ENCODE data around the gene CDH13. TPM values are rescaled to one million over a fixed set of nuclear protein-coding genes. Genes with fewer than 3 reads are reported as not detected.

CDH13 gene
- total and polyA plus RNA-seq, 2 experiments from 2014 or later = 1.2 to 1.5 TPM

- Histone ChIP-seq H3K27me3 (no peaks in the 10 kb centered on the region), H3K9me2 (replicated peaks; ENCODE audit: insufficient read depth) (no peaks in the 10 kb centered on the region), H3K4me3 (no peak overlapping the region), H3K9me3 (ENCODE audit: low read depth) (no peaks in the 10 kb centered on the region), H3K4me1 (ENCODE audit: insufficient read depth) (no peaks in the 10 kb centered on the region), H3K27ac (no peak overlapping the region), H3K36me3 (replicated peaks; ENCODE audit: insufficient read depth, low read depth) (no peaks in the 10 kb centered on the region), H3K4me2 (no peak overlapping the region), H2AFZ (no peak overlapping the region), H4K20me1 (ENCODE audit: insufficient read depth, poor library complexity, severe bottlenecking) (no peaks in the 10 kb centered on the region), H3K79me2 (no peaks in the 10 kb centered on the region)
- TF ChIP-seq CTCF (IDR thresholded peaks at IDR 0.05; ENCODE audit: poor library complexity) (no peak), EZH2 (IDR thresholded peaks at IDR 0.05; ENCODE audit: borderline replicate concordance) (no peak), EZH2phosphoT487 (IDR thresholded peaks at IDR 0.05; ENCODE audit: low read depth, severe bottlenecking, unreplicated experiment) (no peak)
- no peak for DNase-seq (ENCODE audit: low spot score)
- 75% methylated on average over 5 of the region's 5 CpGs for WGBS (ENCODE audit: low lambda C conversion rate, missing lambda C conversion rate)
Measured at GRCh38 chr16:82971126-82971525, 344.4 kb downstream of the CDH13 start.

DNA sequence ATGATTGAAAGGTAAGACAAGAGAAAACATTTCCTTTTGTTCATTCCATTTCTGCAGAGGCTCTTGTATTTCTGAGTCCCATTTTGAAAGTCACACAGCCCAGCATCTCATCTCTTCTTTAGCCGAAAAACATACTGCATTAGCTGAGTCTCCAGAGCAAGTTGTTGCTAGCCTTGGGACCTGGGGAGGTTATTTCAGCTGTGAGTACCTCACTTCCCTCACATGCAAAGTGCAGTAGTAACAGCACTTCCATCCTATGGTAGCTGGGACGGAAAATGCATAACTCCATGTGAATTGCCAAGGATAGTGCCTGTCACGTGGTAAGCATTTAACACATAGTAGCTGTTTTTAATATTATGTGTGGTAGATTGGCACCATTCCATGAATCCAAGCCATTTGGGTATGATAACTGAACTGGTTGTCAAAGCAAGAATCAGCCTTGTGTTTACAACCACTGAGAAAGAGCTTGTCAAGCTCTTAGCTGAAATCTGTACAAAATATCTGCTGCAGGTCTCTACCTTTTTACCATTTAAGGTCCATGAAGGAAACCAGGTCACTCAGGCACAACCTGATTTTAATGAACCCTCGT, 345.7 kb downstream of the CDH13 start:
- Histone ChIP-seq H3K36me3 (replicated peaks; ENCODE audit: insufficient read depth, low read depth) (no peaks in the 10 kb centered on the region), H3K4me2 (no peak overlapping the region), H3K27ac (no peak overlapping the region), H3K4me3 (no peak overlapping the region), H3K9me2 (replicated peaks; ENCODE audit: insufficient read depth) (no peaks in the 10 kb centered on the region), H4K20me1 (ENCODE audit: insufficient read depth, poor library complexity, severe bottlenecking) (no peaks in the 10 kb centered on the region), H3K9me3 (ENCODE audit: low read depth) (no peaks in the 10 kb centered on the region), H3K27me3 (no peaks in the 10 kb centered on the region), H2AFZ (no peak overlapping the region), H3K4me1 (ENCODE audit: insufficient read depth) (no peaks in the 10 kb centered on the region), H3K79me2 (no peaks in the 10 kb centered on the region)
- DNase-seq (ENCODE audit: low spot score) = no peak
- WGBS (ENCODE audit: low lambda C conversion rate, missing lambda C conversion rate) = 88% methylated on average over 4 of the region's 4 CpGs
- TF ChIP-seq EZH2 (IDR thresholded peaks at IDR 0.05; ENCODE audit: borderline replicate concordance) (no peak), EZH2phosphoT487 (IDR thresholded peaks at IDR 0.05; ENCODE audit: low read depth, severe bottlenecking, unreplicated experiment) (no peak), CTCF (IDR thresholded peaks at IDR 0.05; ENCODE audit: poor library complexity) (no peak)

DNA sequence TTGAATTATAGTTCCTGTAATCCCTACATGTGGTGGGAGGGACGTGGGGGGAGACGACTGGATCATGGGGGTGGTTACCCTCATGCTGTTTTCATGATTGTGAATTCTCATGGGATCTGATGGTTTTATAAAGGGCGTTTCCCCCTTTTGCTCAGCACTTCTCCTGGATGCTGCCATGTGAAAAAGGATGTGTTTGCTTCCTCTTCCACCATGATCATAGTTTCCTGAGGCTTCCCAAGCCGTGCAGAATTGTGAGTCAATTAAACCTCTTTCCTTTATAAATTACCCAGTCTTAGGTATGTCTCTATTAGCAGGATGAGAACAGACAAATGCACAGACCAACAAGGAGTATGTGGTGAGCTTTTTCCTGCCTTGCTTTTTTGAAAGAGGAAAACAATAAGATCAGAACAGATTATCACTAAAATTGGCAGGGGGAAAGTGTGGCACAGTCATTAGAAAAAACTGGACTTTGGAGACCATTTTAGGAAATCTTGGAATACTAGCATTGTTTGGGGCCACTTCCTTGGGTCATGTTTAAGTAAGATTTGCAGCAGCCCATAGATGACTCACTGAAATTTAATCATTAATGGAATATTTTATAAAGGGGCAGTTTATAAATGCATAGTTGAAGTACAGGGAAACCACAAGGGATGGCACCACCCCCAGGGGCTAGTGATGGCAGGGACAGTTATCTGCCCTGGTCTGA, 352.8 kb downstream of the CDH13 start:
- 85% methylated on average over 4 of the region's 4 CpGs for WGBS (ENCODE audit: low lambda C conversion rate, missing lambda C conversion rate)
- no peaks in the 10 kb centered on the region for H3K36me3 ChIP-seq (replicated peaks; ENCODE audit: insufficient read depth, low read depth)
- H4K20me1 ChIP-seq (ENCODE audit: insufficient read depth, poor library complexity, severe bottlenecking) = no peaks in the 10 kb centered on the region
- no peaks in the 10 kb centered on the region for H3K9me3 ChIP-seq (ENCODE audit: low read depth)
- TF ChIP-seq EZH2phosphoT487 (IDR thresholded peaks at IDR 0.05; ENCODE audit: low read depth, severe bottlenecking, unreplicated experiment) (no peak), EZH2 (IDR thresholded peaks at IDR 0.05; ENCODE audit: borderline replicate concordance) (no peak), CTCF (IDR thresholded peaks at IDR 0.05; ENCODE audit: poor library complexity) (no peak)
- H2AFZ ChIP-seq = no peak overlapping the region
- H3K4me1 ChIP-seq (ENCODE audit: insufficient read depth) = no peaks in the 10 kb centered on the region
- DNase-seq (ENCODE audit: low spot score) = no peak
- no peak overlapping the region for H3K27ac ChIP-seq
- no peak overlapping the region for H3K4me2 ChIP-seq
- no peak overlapping the region for H3K4me3 ChIP-seq
- no peaks in the 10 kb centered on the region for H3K9me2 ChIP-seq (replicated peaks; ENCODE audit: insufficient read depth)
- no peaks in the 10 kb centered on the region for H3K27me3 ChIP-seq
- H3K79me2 ChIP-seq = no peaks in the 10 kb centered on the region

All from hepatocyte (in vitro differentiated cells).